ENCODE data around the gene UBASH3A. TPM values are rescaled to one million over a fixed set of nuclear protein-coding genes. Genes with fewer than 3 reads are reported as not detected.

UBASH3A gene
- total and polyA plus RNA-seq, 2 donors (not counting 1 experiment from before 2014, with no cell fraction given), result not detected

DNA sequence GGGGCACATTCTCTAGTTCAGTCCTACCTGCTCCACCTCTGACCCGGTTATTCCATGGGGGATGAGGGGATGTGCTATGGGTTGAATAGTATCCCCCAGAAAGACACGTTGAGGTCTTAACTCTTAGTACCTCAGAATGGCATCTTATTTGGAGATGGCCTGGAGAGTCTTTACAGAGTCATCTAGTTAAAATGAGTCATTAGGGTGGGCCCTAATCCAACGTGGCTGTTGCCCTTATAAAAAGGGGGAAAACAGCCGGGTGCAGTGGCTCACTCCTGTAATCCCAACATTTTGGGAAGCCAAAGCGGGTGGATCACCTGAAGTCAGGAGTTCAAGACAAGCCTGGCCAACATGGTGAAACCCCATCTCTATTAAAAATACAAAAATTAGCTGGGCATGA is 13.5 kb upstream of the UBASH3A start:
- H3K79me2 ChIP-seq (ENCODE audit: control insufficient read depth, insufficient read depth, low read length), result no peaks in the 10 kb centered on the region
- no peak overlapping the region for H3K4me3 ChIP-seq (replicated peaks in 1 of 4; ENCODE audit: control extremely low read depth in 1 of 4, insufficient read depth in 1 of 4, low read depth in 3 of 4, low read length in 4 of 4)
- no peak for DNase-seq (ENCODE audit: low read depth in 2 of 2)
- no peaks in the 10 kb centered on the region for H3K27me3 ChIP-seq (ENCODE audit: control insufficient read depth, insufficient read depth, low read length)
- no peak overlapping the region for H3K27ac ChIP-seq (ENCODE audit: insufficient read depth, low read length)
- TF ChIP-seq CTCF (conservative IDR thresholded peaks at IDR 0.05 in 1 of 2, IDR thresholded peaks at IDR 0.05 in 1 of 2; ENCODE audit: low read depth in 1 of 2, low read length in 2 of 2), result no peak
- no peak for TF ChIP-seq EZH2 (IDR thresholded peaks at IDR 0.05; ENCODE audit: low read length, missing control alignments)
- H2AFZ ChIP-seq (ENCODE audit: low read length), result no peak overlapping the region
- no peak overlapping the region for H3K4me2 ChIP-seq (ENCODE audit: extremely low read depth, insufficient read depth, low read length)
- H3K9me3 ChIP-seq (ENCODE audit: control insufficient read depth, insufficient read depth, low read depth, low read length), result no peaks in the 10 kb centered on the region
- H3K36me3 ChIP-seq (ENCODE audit: control insufficient read depth, insufficient read depth, low read length), result no peaks in the 10 kb centered on the region
- no peaks in the 10 kb centered on the region for H3K4me1 ChIP-seq (ENCODE audit: control insufficient read depth, extremely low read depth, insufficient read depth, low read length)
- no peak overlapping the region for H3K9ac ChIP-seq (ENCODE audit: insufficient read depth, low read length)
- H4K20me1 ChIP-seq (ENCODE audit: control insufficient read depth, extremely low read depth, insufficient read depth, low read length), result no peaks in the 10 kb centered on the region

- H3K9ac ChIP-seq (ENCODE audit: insufficient read depth, low read length), result no peak overlapping the region
- H3K9me3 ChIP-seq (ENCODE audit: control insufficient read depth, insufficient read depth, low read depth, low read length), result no peaks in the 10 kb centered on the region
- H3K36me3 ChIP-seq (ENCODE audit: control insufficient read depth, insufficient read depth, low read length), result no peaks in the 10 kb centered on the region
- no peaks in the 10 kb centered on the region for H3K79me2 ChIP-seq (ENCODE audit: control insufficient read depth, insufficient read depth, low read length)
- no peaks in the 10 kb centered on the region for H4K20me1 ChIP-seq (ENCODE audit: control insufficient read depth, extremely low read depth, insufficient read depth, low read length)
- H3K27me3 ChIP-seq (ENCODE audit: control insufficient read depth, insufficient read depth, low read length), result no peaks in the 10 kb centered on the region
- no peak overlapping the region for H2AFZ ChIP-seq (ENCODE audit: low read length)
- DNase-seq (ENCODE audit: low read depth in 2 of 2), result no peak
- H3K4me2 ChIP-seq (ENCODE audit: extremely low read depth, insufficient read depth, low read length), result no peak overlapping the region
- TF ChIP-seq CTCF (conservative IDR thresholded peaks at IDR 0.05 in 1 of 2, IDR thresholded peaks at IDR 0.05 in 1 of 2; ENCODE audit: low read depth in 1 of 2, low read length in 2 of 2) (no peak), EZH2 (IDR thresholded peaks at IDR 0.05; ENCODE audit: low read length, missing control alignments) (no peak)
- no peaks in the 10 kb centered on the region for H3K4me1 ChIP-seq (ENCODE audit: control insufficient read depth, extremely low read depth, insufficient read depth, low read length)
- H3K4me3 ChIP-seq (replicated peaks in 1 of 4; ENCODE audit: control extremely low read depth in 1 of 4, insufficient read depth in 1 of 4, low read depth in 3 of 4, low read length in 4 of 4), result no peak overlapping the region
- no peak overlapping the region for H3K27ac ChIP-seq (ENCODE audit: insufficient read depth, low read length)
These were observed 13.0 kb upstream of the UBASH3A start for GRCh38 chr21:42390696-42391095.

- no peaks in the 10 kb centered on the region for H3K79me2 ChIP-seq (ENCODE audit: control insufficient read depth, insufficient read depth, low read length)
- H3K9ac ChIP-seq (ENCODE audit: insufficient read depth, low read length), result no peak overlapping the region
- H4K20me1 ChIP-seq (ENCODE audit: control insufficient read depth, extremely low read depth, insufficient read depth, low read length), result no peaks in the 10 kb centered on the region
These were observed 12.4 kb upstream of the UBASH3A start for GRCh38 chr21:42391297-42391696.

More at GRCh38 chr21:42391297-42391696, 12.4 kb upstream of the UBASH3A start:
- H3K4me1 ChIP-seq (ENCODE audit: control insufficient read depth, extremely low read depth, insufficient read depth, low read length), result no peaks in the 10 kb centered on the region
- TF ChIP-seq CTCF (conservative IDR thresholded peaks at IDR 0.05 in 1 of 2, IDR thresholded peaks at IDR 0.05 in 1 of 2; ENCODE audit: low read depth in 1 of 2, low read length in 2 of 2) (no peak), EZH2 (IDR thresholded peaks at IDR 0.05; ENCODE audit: low read length, missing control alignments) (no peak)
- H3K27me3 ChIP-seq (ENCODE audit: control insufficient read depth, insufficient read depth, low read length), result no peaks in the 10 kb centered on the region
- no peak overlapping the region for H3K4me3 ChIP-seq (replicated peaks in 1 of 4; ENCODE audit: control extremely low read depth in 1 of 4, insufficient read depth in 1 of 4, low read depth in 3 of 4, low read length in 4 of 4)
- no peak for DNase-seq (ENCODE audit: low read depth in 2 of 2)
- no peak overlapping the region for H3K27ac ChIP-seq (ENCODE audit: insufficient read depth, low read length)
- no peak overlapping the region for H3K4me2 ChIP-seq (ENCODE audit: extremely low read depth, insufficient read depth, low read length)
- H3K36me3 ChIP-seq (ENCODE audit: control insufficient read depth, insufficient read depth, low read length), result no peaks in the 10 kb centered on the region
- no peaks in the 10 kb centered on the region for H3K9me3 ChIP-seq (ENCODE audit: control insufficient read depth, insufficient read depth, low read depth, low read length)
- no peak overlapping the region for H2AFZ ChIP-seq (ENCODE audit: low read length)
